Measurements from ENCODE around the gene HDGFL2. TPM values are rescaled to one million over a fixed set of nuclear protein-coding genes. Genes with fewer than 3 reads are reported as not detected.
"Not testable (repeated sequence)": the region's sequence is repeated elsewhere in the genome, so short reads cannot be mapped to it uniquely, and the experiment has no call there.

Gene HDGFL2
- total and polyA plus RNA-seq, 12 donors = 22.0 to 74.7 (median 35.7) TPM

DNA sequence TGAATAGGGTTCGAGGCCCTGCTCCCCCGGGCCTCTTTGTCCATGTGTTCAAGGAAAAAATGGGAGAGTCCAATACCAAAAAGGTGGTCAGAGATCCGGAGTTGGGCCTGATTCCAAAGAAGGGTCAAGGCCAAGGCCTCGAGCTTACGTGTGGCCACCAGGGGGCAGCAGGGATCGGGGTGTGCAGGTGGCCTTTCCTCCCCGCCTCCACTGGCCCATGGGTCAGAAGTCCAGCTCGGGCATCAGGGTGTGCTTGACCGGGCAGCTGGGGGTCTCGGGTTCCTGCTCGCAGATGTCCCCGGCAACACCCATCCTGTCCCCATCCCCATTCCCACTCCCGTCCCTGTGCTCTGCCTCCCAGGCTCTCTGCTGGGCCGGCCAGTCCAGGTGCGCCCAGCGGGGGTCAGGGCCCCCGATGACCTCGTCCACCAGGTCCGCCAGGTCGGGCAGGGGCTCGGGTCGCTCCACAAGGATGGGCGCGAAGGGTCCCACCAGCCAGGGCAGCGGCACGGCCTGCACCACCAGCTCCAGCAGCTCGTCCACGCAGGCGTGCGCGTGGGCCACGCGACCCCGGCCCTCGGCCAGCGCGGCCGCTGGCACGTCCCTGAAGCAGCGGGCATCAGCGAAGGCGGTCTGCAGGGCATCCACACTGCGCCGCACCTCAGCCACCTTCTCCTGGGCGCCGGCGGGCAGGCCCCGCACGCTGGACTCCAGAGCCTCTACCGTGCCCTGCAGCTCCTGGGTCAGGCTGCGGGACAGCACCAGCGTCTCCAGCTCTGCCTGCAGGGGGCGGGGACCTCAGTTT, 51.4 kb downstream of the HDGFL2 start:
- TF ChIP-seq, protein P1, sequence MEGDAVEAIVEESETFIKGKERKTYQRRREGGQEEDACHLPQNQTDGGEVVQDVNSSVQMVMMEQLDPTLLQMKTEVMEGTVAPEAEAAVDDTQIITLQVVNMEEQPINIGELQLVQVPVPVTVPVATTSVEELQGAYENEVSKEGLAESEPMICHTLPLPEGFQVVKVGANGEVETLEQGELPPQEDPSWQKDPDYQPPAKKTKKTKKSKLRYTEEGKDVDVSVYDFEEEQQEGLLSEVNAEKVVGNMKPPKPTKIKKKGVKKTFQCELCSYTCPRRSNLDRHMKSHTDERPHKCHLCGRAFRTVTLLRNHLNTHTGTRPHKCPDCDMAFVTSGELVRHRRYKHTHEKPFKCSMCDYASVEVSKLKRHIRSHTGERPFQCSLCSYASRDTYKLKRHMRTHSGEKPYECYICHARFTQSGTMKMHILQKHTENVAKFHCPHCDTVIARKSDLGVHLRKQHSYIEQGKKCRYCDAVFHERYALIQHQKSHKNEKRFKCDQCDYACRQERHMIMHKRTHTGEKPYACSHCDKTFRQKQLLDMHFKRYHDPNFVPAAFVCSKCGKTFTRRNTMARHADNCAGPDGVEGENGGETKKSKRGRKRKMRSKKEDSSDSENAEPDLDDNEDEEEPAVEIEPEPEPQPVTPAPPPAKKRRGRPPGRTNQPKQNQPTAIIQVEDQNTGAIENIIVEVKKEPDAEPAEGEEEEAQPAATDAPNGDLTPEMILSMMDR (IDR thresholded peaks at IDR 0.05) = peak in 5 of 6 experiments; percentile 27 to 59 (median 44)
- no peak for TF ChIP-seq POLR2A (IDR thresholded peaks at IDR 0.05)
- H3K27me3 ChIP-seq = no peaks in the 10 kb centered on the region
- H3K9me3 ChIP-seq (replicated peaks in 1 of 3) = no peaks in the 10 kb centered on the region
- no peak overlapping the region for H3K27ac ChIP-seq
- no peaks in the 10 kb centered on the region for H3K4me1 ChIP-seq (replicated peaks in 1 of 2)
- WGBS, 4 donors = 10 to 76% (median 63%) methylated on average over 8 to 53 of the region's 53 CpGs
- peak in 3 of 7 donors; percentile 39 to 65 (median 50) for DNase-seq
- H3K36me3 ChIP-seq (replicated peaks in 1 of 2) = no peaks in the 10 kb centered on the region
- intact Hi-C loops (cut with DNase I) = loop anchor here in 1 of 2 donors (10.0 kb wide), 1 partner anchor 259 kb away; no protein-coding TSS in a partner anchor
- H3K4me3 ChIP-seq = no peak overlapping the region

DNA sequence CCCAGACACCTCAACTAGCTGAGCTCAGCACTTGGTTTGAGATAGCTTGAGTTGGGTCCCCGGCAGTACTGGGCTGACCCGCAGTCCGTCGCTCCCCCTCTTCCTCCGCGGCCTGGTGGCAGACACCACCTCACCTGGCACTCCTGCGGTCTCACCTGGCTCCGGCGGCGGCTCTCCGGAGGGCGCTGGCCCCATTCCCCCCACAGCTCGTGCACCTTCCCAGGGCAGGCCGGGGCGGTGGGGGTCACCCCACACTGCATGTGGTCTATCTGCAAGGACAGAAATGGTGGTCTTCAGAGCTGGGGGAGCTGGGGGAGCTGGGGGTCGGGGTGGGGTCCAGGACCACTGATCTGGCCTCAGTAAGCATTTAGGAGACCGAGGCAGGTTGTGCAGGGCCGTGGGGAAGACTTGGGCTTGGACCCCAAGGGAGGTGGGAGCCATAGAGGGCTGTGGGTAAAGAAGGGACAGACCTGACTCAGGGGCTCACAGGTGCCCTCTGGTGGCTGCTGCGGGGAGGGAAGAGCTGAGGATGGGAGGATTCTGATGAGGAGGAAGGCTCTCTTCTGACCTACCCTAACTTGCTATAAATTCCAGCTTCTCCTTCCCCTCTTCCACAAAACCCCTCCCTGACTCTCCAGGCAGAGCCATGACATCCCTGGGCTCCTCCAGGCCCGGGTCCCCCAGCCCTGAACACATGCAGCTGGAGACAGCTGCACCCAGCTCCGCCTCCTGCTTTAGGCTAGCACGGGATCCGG, 52.9 kb downstream of the HDGFL2 start:
- no peaks in the 10 kb centered on the region for H3K9me3 ChIP-seq (replicated peaks in 1 of 3)
- H3K27me3 ChIP-seq = no peaks in the 10 kb centered on the region
- H3K27ac ChIP-seq = peak overlapping the region in 1 of 5 donors; percentile 22
- WGBS, 4 donors = 51 to 66% (median 61%) methylated on average over 11 to 23 of the region's 23 CpGs
- no peaks in the 10 kb centered on the region for H3K36me3 ChIP-seq (replicated peaks in 1 of 2)
- intact Hi-C loops (cut with DNase I) = loop anchor here in 1 of 2 donors (10.0 kb wide), 1 partner anchor 260 kb away; no protein-coding TSS in a partner anchor
- no peak for TF ChIP-seq POLR2A (IDR thresholded peaks at IDR 0.05)
- TF ChIP-seq, protein P1 (IDR thresholded peaks at IDR 0.05) = peak; percentile 35 to 69 (median 53)
- H3K4me1 ChIP-seq (replicated peaks in 1 of 2) = no peaks in the 10 kb centered on the region
- DNase-seq = peak in 5 of 7 donors; percentile 57 to 74 (median 67)
- H3K4me3 ChIP-seq = no peak overlapping the region

DNA sequence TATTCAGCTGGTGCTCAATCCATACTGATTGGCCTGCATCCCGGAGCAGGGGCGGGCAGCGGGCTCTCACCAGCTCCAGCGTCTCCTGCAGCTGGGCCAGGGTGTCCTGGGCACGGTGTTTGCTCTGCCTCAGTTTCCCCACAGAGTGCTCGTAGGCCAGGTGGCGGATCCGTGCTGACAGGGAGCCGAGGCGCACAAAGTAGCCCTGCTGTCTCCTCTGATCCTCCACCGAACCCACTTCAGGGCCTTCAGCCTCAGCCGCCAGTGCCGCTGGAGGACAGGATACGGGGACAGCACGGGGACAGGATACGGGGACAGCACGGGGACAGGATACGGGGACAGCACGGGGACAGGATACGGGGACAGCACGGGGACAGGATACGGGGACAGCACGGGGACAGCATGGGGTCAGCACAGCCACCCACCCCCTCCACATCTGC, 53.5 kb downstream of the HDGFL2 start:
- Histone ChIP-seq H3K27ac (peak overlapping the region in 1 of 5 donors; percentile 22), H3K9me3 (replicated peaks in 1 of 3) (no peaks in the 10 kb centered on the region), H3K36me3 (replicated peaks in 1 of 2) (no peaks in the 10 kb centered on the region), H3K4me1 (replicated peaks in 1 of 2) (no peaks in the 10 kb centered on the region), H3K4me3 (no peak overlapping the region), H3K27me3 (no peaks in the 10 kb centered on the region)
- WGBS, 4 donors = 63 to 67% (median 63%) methylated on average over 12 to 23 of the region's 23 CpGs
- DNase-seq = no peak
- TF ChIP-seq POLR2A (IDR thresholded peaks at IDR 0.05) = no peak
- TF ChIP-seq, protein P1 (IDR thresholded peaks at IDR 0.05) = no peak
- intact Hi-C loops (cut with DNase I) = loop anchor here in 1 of 2 donors (10.0 kb wide), 1 partner anchor 261 kb away; no protein-coding TSS in a partner anchor

DNA sequence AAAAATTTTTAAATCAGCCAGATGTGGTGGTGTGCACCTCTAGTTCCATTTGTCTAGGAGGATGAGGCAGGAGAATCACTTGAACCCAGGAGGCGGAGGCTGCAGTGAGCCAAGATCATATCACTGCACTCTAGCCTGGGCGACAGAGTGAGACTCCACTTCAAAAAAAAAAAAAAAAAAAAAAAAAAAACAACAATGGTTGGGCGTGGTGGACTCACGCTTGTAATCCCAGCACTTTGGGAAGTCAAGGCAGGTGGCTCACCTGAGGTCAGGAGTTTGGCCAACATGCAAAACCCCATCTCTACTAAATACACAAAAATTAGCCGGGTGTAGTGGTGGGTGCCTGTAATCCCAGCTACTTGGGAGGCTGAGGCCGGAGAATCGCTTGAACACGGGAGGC, 55.3 kb downstream of the HDGFL2 start:
- not testable (repeated sequence) for H3K36me3 ChIP-seq (replicated peaks in 1 of 2); DNase-seq; H3K9me3 ChIP-seq (replicated peaks in 1 of 3); H3K27ac ChIP-seq; H3K27me3 ChIP-seq; H3K4me3 ChIP-seq; H3K4me1 ChIP-seq (replicated peaks in 1 of 2)
- WGBS, 4 donors = 89 to 97% (median 94%) methylated on average over 7 to 8 of the region's 8 CpGs
- intact Hi-C loops (cut with DNase I) = loop anchor here in 1 of 2 donors (10.0 kb wide), 1 partner anchor 263 kb away; no protein-coding TSS in a partner anchor

Measured in adrenal gland (tissue), 12 donors.